A549 (cell line): ENCODE results near the gene ACER1. TPM values are rescaled to one million over a fixed set of nuclear protein-coding genes. Genes with fewer than 3 reads are reported as not detected.
"Not testable (repeated sequence)": the region's sequence is repeated elsewhere in the genome, so short reads cannot be mapped to it uniquely, and the experiment has no call there.

ENCODE experiments used
- ATAC-seq, 2 experiments: fragments of 200-7000 bp in 1 of 2; fragments of >200 bp in 1 of 2; cut with Nextera tagmentation in 1 of 2; cut with Tn5 transposase in 1 of 2; 3 replicates each; pipeline versions ENCODE4 v1.8.0 to v1.9.1; 2018 to 2020; ENCODE audit warnings: mild to moderate bottlenecking in 1 of 2, moderate library complexity in 1 of 2
- CTCF ChIA-PET: fragments of 300-600 bp; sonication (Branson Sonifier 250); formaldehyde crosslinking; extraction: SDS; loops from one replicate; lab custom pipeline; 2021; ENCODE audit warnings: antibody characterized with exemption, inconsistent platforms; lab: Yijun Ruan, JAX
- POLR2A ChIA-PET: fragments of 350-600 bp; formaldehyde crosslinking; extraction: SDS; loops from one replicate; lab custom pipeline; 2021; ENCODE audit warnings: antibody characterized with exemption, inconsistent platforms; lab: Yijun Ruan, JAX
- DNase-seq, 2 experiments: peaks; one replicate each; pipeline versions ENCODE4 v3.0.0 to v3.0.0-alpha.2; 2011 to 2016; ENCODE audit warnings: low read depth in 1 of 2, low spot score in 1 of 2
- FAIRE-seq: peaks from 2 replicates; lab custom pipeline; 2011; peaks lifted over from hg19 to GRCh38; lab: Jason Lieb, UNC
- H3K27ac ChIP-seq, 2 experiments: fragments of >200 bp; sonication (Bioruptor Twin); formaldehyde crosslinking; 3 replicates each; pipeline ENCODE4 v1.5.1; 2016 to 2017
- H3K4me1 ChIP-seq: fragments of >200 bp; sonication (Bioruptor Twin); formaldehyde crosslinking; 3 replicates; pipeline ENCODE4 v1.6.1; 2016
- H3K4me2 ChIP-seq: fragments of >200 bp; sonication (Bioruptor Twin); formaldehyde crosslinking; 3 replicates; pipeline ENCODE4 v1.6.1; 2016
- H3K4me3 ChIP-seq: fragments of >200 bp; sonication (Bioruptor Twin); formaldehyde crosslinking; 3 replicates; pipeline ENCODE4 v1.5.1; 2016
- H3K9me3 ChIP-seq: fragments of >200 bp; sonication (Bioruptor Twin); formaldehyde crosslinking; 3 replicates; pipeline ENCODE4 v1.6.1; 2016
- CBX8 ChIP-seq: fragments of 200-600 bp; sonication (generic); IDR thresholded peaks from 2 replicates; pipeline ENCODE4 v1.6.1; 2016
- CHD2 ChIP-seq: fragments of 150-350 bp; IDR thresholded peaks from 2 replicates; pipeline ENCODE4 v1.6.1; 2014; ENCODE audit warnings: low read length; ENCODE audit not compliant: partially characterized antibody
- FOSB ChIP-seq: fragments of 250-450 bp; sonication (Bioruptor Pico); IDR thresholded peaks from 2 replicates; pipeline ENCODE4 v1.5.0; 2020; ENCODE audit warnings: mild to moderate bottlenecking, moderate library complexity
- HDAC2 ChIP-seq: fragments of 200-600 bp; sonication (generic); IDR thresholded peaks from 2 replicates; pipeline ENCODE4 v1.6.1; 2016
- HOXA7 ChIP-seq: fragments of 250-450 bp; sonication (Bioruptor Pico); IDR thresholded peaks from 2 replicates; pipeline ENCODE4 v1.5.0; 2020; ENCODE audit warnings: mild to moderate bottlenecking, moderate library complexity
- JUN ChIP-seq, 2 experiments: fragments of >200 bp; sonication (Bioruptor Twin); formaldehyde crosslinking; IDR thresholded peaks; 2 replicates in 1 of 2; 3 replicates in 1 of 2; pipeline ENCODE4 v1.6.1; 2016 to 2017
- JUNB ChIP-seq: fragments of >200 bp; sonication (Bioruptor Twin); formaldehyde crosslinking; IDR thresholded peaks from 2 replicates; pipeline ENCODE4 v1.6.1; 2016
- KDM1A ChIP-seq: fragments of 200-600 bp; sonication (generic); IDR thresholded peaks from 2 replicates; pipeline ENCODE4 v1.6.1; 2016; ENCODE audit warnings: low read depth, mild to moderate bottlenecking
- MAZ ChIP-seq: fragments of 150-350 bp; IDR thresholded peaks from 2 replicates; pipeline ENCODE4 v1.6.1; 2014; ENCODE audit warnings: antibody characterized with exemption, low read depth, low read length, borderline replicate concordance
- NPAS2 ChIP-seq: fragments of 250-450 bp; sonication (Bioruptor Pico); IDR thresholded peaks from 2 replicates; pipeline ENCODE4 v1.8.0; 2022; ENCODE audit warnings: mild to moderate bottlenecking, moderate library complexity, borderline replicate concordance
- NR3C1 ChIP-seq: fragments of >200 bp; sonication (Bioruptor Twin); formaldehyde crosslinking; IDR thresholded peaks from 3 replicates; pipeline ENCODE4 v1.6.1; 2017
- RCOR1 ChIP-seq: fragments of 150-350 bp; IDR thresholded peaks from 2 replicates; pipeline ENCODE4 v1.6.1; 2014; ENCODE audit warnings: antibody characterized with exemption, low read length, low read depth
- RFX5 ChIP-seq: fragments of 450-650 bp; IDR thresholded peaks from 2 replicates; pipeline ENCODE4 v1.7.1; 2014; ENCODE audit warnings: antibody characterized with exemption, mild to moderate bottlenecking, moderate library complexity
- SMC3 ChIP-seq: fragments of >200 bp; sonication (Bioruptor Twin); formaldehyde crosslinking; IDR thresholded peaks from 3 replicates; pipeline ENCODE4 v1.6.1; 2018; ENCODE audit warnings: inconsistent platforms
- SREBF2 ChIP-seq: fragments of 450-650 bp; IDR thresholded peaks from 2 replicates; pipeline ENCODE4 v1.6.1; 2014; ENCODE audit warnings: mild to moderate bottlenecking, moderate library complexity
- ZFP36 ChIP-seq: fragments of 450-650 bp; IDR thresholded peaks from 2 replicates; pipeline ENCODE4 v1.6.1; 2014; ENCODE audit warnings: borderline replicate concordance; ENCODE audit not compliant: partially characterized antibody
- ZSCAN20 ChIP-seq: fragments of 250-450 bp; sonication (Bioruptor Pico); IDR thresholded peaks from 2 replicates; pipeline ENCODE4 v1.8.0; 2022; ENCODE audit warnings: mild to moderate bottlenecking, moderate library complexity
- WGBS: methylation state at CpG from one replicate; pipeline ENCODE4 v1.1.6; 2017; ENCODE audit errors: missing lambda C conversion rate; 5-methylcytosine and 5-hydroxymethylcytosine counted together
- polyA plus RNA-seq, 4 experiments: library from polyadenylated mRNA; depleted of rRNA in 3 of 4; stranded (reverse); fragments of >200 nt; fragmentation: RNase III in 1 of 4; extraction: RNeasy Plus Mini Kit Qiagen cat#74134 plus additional on column Dnase treatment in 1 of 4; gene quantifications; 2 replicates in 3 of 4; 3 replicates in 1 of 4; pipeline ENCODE4 v1.2.3, GENCODE V29; 2011 to 2017
- TF ChIP-seq, protein P1 (sequence below): fragments of >200 bp; sonication (Bioruptor Twin); formaldehyde crosslinking; IDR thresholded peaks from 3 replicates; pipeline ENCODE4 v1.5.1; 2016
- TF ChIP-seq, protein P2 (sequence below): fragments of 450-650 bp; IDR thresholded peaks from 2 replicates; pipeline ENCODE4 v1.6.1; 2014; ENCODE audit warnings: antibody characterized with exemption
- TF ChIP-seq, protein P3 (sequence below): fragments of 200-600 bp; sonication (generic); IDR thresholded peaks from 2 replicates; pipeline ENCODE4 v1.6.1; 2016; ENCODE audit warnings: antibody characterized with exemption, mild to moderate bottlenecking, moderate library complexity

The ACER1 gene
- polyA plus RNA-seq, 2 of the 4 experiments (the other 2 are of a cell fraction), result not detected

DNA sequence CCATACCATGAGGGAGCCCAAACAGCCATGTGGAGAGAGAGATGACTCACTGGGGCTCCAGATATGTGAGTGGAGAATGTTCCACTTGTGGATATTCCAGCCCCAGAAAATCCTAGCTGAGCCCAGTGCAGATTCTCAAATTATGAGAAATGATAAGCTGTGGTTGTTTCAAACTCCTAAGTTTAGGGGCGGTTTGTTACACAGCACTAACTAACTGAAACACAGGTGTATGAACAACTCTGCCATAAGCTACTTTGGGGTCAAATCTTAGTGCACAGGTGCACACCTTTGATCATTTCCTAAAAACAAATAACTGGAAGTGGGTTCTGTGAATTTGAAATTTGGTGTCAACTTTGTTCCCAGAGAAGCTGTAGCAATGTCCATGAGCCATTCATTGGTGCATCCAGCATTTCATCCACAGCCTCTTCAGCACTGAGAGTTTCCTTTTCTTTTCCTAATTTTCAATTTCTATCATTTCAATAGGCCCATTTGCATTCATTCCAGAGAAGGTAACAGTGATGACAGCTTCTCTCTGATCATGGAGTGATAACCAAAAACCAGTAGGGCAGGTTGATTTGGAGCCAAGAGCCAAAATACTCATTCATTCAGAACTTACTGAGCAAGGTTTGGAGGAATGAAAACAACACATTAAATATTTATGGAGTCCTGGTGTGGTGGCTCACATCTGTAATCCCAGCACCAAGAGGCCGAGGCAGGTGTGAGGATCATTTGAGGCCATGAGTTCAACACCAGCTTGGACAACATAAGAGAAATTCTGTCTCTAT is 19.2 kb upstream of the ACER1 start:
- 47% methylated on average over 2 of the region's 2 CpGs for WGBS
- ChIA-PET CTCF (interaction anchor here (0.6 to 2.1 kb wide), 7 partner anchors 85 to 549 kb away, joined by 3 to 7 read pairs (median 3); no protein-coding TSS in a partner anchor), POLR2A (no interaction called here)
- no peak overlapping the region for H3K4me2 ChIP-seq
- H3K4me1 ChIP-seq, result 0 out of 3 replicates have a peak, but pooled peaks cover 4% of the 10 kb centered on the region
- H3K4me3 ChIP-seq, result no peak overlapping the region
- no peak for FAIRE-seq
- H3K27ac ChIP-seq, result no peak overlapping the region
- TF ChIP-seq MAZ, result no peak
- TF ChIP-seq NR3C1, result no peak
- TF ChIP-seq NPAS2 (CRISPR knock-in tag), result no peak
- TF ChIP-seq SMC3, result no peak
- TF ChIP-seq, protein P1, sequence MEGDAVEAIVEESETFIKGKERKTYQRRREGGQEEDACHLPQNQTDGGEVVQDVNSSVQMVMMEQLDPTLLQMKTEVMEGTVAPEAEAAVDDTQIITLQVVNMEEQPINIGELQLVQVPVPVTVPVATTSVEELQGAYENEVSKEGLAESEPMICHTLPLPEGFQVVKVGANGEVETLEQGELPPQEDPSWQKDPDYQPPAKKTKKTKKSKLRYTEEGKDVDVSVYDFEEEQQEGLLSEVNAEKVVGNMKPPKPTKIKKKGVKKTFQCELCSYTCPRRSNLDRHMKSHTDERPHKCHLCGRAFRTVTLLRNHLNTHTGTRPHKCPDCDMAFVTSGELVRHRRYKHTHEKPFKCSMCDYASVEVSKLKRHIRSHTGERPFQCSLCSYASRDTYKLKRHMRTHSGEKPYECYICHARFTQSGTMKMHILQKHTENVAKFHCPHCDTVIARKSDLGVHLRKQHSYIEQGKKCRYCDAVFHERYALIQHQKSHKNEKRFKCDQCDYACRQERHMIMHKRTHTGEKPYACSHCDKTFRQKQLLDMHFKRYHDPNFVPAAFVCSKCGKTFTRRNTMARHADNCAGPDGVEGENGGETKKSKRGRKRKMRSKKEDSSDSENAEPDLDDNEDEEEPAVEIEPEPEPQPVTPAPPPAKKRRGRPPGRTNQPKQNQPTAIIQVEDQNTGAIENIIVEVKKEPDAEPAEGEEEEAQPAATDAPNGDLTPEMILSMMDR, result no peak
- TF ChIP-seq, protein P2, sequence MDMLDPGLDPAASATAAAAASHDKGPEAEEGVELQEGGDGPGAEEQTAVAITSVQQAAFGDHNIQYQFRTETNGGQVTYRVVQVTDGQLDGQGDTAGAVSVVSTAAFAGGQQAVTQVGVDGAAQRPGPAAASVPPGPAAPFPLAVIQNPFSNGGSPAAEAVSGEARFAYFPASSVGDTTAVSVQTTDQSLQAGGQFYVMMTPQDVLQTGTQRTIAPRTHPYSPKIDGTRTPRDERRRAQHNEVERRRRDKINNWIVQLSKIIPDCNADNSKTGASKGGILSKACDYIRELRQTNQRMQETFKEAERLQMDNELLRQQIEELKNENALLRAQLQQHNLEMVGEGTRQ, result no peak
- no peak for TF ChIP-seq SREBF2
- TF ChIP-seq RCOR1, result no peak
- no peak for TF ChIP-seq KDM1A
- TF ChIP-seq HOXA7 (CRISPR knock-in tag), result no peak
- TF ChIP-seq HDAC2, result no peak
- TF ChIP-seq RFX5, result no peak
- no peak for TF ChIP-seq JUN (IDR thresholded peaks at IDR 0.05)
- TF ChIP-seq ZSCAN20, result no peak
- TF ChIP-seq JUNB, result no peak
- TF ChIP-seq CBX8, result no peak
- TF ChIP-seq, protein P3, sequence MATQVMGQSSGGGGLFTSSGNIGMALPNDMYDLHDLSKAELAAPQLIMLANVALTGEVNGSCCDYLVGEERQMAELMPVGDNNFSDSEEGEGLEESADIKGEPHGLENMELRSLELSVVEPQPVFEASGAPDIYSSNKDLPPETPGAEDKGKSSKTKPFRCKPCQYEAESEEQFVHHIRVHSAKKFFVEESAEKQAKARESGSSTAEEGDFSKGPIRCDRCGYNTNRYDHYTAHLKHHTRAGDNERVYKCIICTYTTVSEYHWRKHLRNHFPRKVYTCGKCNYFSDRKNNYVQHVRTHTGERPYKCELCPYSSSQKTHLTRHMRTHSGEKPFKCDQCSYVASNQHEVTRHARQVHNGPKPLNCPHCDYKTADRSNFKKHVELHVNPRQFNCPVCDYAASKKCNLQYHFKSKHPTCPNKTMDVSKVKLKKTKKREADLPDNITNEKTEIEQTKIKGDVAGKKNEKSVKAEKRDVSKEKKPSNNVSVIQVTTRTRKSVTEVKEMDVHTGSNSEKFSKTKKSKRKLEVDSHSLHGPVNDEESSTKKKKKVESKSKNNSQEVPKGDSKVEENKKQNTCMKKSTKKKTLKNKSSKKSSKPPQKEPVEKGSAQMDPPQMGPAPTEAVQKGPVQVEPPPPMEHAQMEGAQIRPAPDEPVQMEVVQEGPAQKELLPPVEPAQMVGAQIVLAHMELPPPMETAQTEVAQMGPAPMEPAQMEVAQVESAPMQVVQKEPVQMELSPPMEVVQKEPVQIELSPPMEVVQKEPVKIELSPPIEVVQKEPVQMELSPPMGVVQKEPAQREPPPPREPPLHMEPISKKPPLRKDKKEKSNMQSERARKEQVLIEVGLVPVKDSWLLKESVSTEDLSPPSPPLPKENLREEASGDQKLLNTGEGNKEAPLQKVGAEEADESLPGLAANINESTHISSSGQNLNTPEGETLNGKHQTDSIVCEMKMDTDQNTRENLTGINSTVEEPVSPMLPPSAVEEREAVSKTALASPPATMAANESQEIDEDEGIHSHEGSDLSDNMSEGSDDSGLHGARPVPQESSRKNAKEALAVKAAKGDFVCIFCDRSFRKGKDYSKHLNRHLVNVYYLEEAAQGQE, result no peak
- no peak for DNase-seq
- H3K9me3 ChIP-seq, result no peaks in the 10 kb centered on the region
- no peak for ATAC-seq

DNA sequence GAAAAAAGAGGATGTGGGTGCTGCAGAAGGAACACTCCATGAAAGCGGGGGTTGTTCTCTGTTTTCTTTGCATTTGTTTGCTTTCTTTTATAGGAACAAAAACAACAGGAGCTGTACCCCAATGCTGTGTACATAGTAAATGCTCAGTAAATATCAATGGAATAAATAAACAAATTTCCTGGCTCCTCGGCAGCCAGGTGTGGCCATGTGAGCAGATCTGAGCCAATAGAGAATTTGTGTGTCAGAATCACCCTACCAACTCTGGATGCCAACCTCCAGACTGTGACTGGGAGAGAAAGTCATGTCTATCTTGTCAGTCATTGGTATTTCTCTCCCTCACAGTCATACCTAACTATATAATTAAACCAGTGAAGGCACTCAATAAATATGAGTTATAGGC is 17.3 kb upstream of the ACER1 start:
- Histone ChIP-seq H3K4me1 (0 out of 3 replicates have a peak, but pooled peaks cover 4% of the 10 kb centered on the region), H3K9me3 (no peaks in the 10 kb centered on the region), H3K4me3 (no peak overlapping the region), H3K27ac (no peak overlapping the region), H3K4me2 (0 out of 3 replicates have a peak overlapping the region, but pooled peaks have one; percentile 26)
- CTCF ChIA-PET, result no interaction called here
- peak; percentile 30 to 65; a peak in 4 of 6 replicates for ATAC-seq
- WGBS, result 7% methylated on average over 2 of the region's 2 CpGs
- FAIRE-seq, result no peak
- TF ChIP-seq CHD2, result no peak
- TF ChIP-seq ZFP36, result no peak
- no peak for TF ChIP-seq FOSB (CRISPR knock-in tag)
- POLR2A ChIA-PET, result no interaction called here
- peak in 1 of 2 experiments; percentile 44 for DNase-seq

DNA sequence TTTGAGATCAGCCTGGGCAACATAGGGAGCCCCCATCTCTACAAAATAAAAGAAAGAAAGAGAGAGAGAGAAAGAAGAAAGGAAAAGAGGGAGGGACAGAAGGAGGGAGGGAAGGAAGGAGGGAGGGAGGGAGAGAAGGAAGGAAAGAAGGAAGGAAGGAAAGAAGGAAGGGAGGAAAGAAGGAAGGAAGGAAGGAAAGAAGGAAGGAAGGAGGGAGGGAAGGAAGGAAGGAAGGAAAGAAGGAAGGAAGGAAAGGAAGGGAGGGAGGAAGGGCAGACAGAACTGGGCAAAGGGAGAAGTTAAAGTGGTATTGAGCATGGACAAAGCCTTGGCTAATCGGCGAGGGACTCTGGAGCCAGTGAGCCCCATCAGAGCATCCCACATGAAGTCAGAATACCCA is 15.9 kb upstream of the ACER1 start:
- H3K27ac ChIP-seq, H3K4me2 ChIP-seq, POLR2A ChIA-PET, H3K4me1 ChIP-seq, H3K9me3 ChIP-seq, H3K4me3 ChIP-seq, DNase-seq, FAIRE-seq, CTCF ChIA-PET, ATAC-seq: not testable (repeated sequence)
- WGBS, result 23% methylated on average over 2 of the region's 2 CpGs
